NCI-H1417 treated with DMSO at 0.1 percent for 48 hours (cell line): Measurements from ENCODE around the gene HMGB2.

Experiments
- DNase-seq: peaks from one replicate; lab custom pipeline; 2025; lab: John Stamatoyannopoulos, UW

The HMGB2 gene

DNA sequence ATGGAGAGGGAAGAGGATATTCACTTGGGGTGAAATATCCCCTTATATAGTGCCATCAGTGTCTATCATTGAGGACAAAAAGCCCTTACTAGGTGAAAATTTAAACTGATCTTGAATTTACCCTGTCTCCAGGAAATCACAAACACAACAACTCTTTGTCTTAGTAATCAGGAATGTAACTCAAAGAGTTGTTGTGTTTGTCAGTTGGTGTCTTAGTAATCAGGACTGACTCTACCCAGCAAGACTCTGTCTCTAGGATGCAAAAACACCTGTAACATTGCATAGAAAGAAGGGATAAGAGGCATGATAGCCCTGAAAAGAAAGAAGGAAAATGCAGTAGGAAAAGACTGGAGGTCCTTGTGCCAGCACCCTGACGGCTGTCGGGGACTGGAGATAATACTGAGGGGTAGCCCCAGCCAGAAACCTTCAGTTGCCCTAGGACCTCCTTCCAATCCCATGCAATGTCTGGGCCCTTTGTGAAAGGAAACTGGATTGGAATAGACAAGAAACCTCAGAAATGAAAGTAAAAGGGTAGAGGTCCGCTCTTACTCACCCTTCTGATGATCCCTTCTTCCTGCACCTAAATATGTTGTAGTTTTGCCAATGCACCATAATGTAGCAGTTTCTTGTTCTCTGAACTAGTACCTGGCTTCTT is 45.3 kb downstream of the HMGB2 start:
- no peak for DNase-seq

DNA sequence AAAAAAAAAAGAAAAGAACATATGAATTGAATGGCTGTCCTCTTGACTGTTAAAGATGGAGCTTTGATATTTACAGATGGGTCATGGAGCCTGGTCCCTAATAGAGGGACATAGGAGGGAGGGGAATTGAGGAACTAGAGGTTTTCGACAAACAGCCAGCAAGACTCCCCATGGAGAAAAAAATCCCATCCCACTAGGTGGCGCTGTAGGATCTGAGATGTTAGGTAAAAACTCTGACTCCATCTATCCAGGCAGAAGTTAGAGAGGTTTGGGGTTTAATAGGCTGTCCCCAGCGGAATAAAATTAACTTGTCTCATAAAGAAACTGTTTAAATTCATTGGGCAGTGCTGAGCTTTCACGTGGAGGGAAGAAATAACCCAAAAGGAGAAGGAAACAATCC is 45.9 kb downstream of the HMGB2 start:
- DNase-seq = no peak

DNA sequence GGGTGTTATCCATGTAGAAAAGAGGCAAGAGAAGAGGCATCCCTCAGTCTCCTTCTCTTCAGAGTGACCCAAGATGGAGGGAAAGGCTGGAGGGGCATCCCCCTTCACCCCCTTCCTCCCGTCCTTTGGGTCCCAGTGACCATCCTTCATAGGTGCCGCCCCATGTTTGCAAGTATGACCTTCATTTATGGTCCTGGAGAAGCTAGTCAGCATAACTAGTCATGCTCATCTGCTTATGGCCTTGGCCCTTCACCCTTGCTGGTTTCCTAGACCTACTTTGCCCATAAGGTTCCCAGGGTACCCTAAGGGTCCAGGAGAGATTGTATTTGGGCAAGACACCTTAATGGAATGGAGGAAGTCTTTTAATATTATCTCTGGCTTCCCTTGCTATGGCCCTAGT is 46.7 kb downstream of the HMGB2 start:
- no peak for DNase-seq

DNA sequence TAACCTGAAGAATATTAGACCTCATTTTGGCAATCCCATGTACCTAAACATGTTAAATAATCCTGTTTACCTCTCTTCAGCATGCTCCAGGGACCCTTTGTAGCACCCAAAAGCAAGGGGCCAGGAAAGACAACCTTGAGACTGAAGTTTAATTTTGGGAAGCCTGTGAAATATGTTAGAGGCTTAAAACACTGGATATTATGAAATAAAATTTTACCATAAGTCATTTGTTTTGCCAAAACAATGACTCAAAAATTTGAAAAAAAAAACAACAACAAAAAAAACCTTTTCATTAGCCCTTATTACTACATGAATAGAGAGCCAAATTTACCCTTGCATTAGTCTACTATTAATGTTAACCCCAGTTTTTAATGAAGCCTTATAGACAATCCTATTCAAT is 49.7 kb downstream of the HMGB2 start:
- no peak for DNase-seq

DNA sequence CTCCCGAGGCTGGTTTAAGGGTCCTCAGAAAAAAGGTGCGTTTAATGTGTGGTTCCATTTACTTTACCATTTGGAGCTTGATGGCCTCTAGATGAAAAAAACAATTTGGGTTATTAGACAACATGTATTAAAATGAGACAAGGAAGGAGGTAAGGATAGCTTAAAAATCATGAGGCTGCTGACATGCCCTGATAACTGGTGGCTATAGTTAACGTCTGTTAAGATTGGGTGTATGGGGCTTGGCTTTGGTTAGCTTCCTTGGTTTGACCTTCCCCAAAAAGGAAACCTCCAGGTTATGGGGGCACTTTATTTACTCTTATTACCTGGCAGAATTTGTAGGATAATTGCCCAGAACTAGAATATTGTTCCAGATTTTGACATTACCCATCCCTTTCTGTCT is 51.5 kb downstream of the HMGB2 start:
- DNase-seq = no peak

DNA sequence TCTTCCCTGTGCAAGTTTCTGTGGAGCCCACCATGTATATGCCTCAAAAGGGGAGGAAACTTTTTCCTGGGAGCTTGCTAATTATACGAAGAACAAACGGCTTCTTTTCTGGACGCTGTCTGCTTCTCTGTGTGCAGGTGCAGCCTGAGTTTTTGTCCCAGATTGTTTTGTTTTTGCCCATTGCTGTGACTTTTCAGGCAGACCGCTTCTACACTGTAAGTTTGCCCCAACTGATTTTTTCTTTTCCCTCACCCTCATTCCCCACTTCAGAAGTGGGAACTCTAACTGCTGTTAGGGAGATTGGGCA is 51.9 kb downstream of the HMGB2 start:
- DNase-seq = no peak

DNA sequence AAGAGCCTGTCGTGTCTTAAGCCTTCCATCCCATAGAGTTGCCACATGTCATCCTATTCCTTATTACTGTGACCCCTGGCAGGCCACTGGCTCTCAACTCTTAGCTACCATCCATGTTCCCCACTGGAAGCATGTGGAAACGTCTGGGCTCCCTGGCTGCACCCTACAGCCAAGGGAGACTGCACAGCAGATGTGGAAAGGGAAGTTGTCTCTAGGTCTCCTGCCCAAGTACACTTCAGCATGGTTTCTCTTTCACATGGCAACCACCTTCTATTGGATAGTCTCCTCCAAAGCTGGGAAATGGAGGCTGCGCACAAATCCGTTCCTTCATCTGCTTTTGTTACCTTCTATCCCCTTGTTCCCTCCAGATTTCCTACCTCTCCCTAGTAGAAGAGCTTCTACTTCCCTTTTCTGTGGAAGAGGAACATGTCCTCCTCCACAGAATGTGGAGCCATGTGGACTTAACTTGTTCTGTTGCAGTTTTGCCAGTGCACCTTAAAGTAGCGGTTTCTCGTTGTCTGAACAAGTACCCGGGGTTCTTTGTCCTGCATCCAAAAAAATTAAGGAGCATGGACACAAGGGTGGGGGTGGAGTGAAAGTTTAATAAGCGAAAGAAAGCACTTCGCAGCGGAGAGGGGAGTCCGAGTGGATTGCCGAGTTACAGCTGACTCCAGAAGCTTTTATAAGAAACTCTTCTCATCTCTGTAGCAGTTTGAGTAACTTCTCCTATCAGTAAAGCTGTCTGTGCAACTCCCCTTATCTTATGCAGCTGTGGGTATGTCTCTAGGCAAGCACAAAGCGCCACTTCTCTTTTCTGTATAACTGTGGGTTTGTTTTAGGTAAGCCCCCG is 52.5 kb downstream of the HMGB2 start:
- DNase-seq = no peak
